ENCODE results near the gene PRKN.

Gene PRKN

DNA sequence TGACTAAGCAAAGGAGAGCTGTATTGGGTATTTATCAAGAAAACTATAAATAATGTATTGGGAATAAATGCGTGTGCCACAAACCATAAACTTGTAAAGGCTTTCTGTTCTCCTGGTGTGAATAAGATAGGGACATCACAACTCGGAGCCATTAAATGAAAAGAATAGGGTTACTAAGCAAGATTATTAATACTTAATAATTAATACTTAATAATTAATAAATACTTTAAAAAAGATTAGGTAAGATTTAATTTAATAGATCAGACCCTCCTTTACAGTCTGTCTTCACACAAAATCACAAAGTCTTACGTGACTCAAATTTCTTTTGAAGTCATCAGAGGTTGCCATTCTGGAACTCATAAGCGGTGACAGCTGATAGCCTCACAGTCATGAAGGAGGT, 648.9 kb downstream of the PRKN start:
- DNase-seq (ENCODE audit: low read depth in 1 of 2, low spot score in 1 of 2), result no peak

DNA sequence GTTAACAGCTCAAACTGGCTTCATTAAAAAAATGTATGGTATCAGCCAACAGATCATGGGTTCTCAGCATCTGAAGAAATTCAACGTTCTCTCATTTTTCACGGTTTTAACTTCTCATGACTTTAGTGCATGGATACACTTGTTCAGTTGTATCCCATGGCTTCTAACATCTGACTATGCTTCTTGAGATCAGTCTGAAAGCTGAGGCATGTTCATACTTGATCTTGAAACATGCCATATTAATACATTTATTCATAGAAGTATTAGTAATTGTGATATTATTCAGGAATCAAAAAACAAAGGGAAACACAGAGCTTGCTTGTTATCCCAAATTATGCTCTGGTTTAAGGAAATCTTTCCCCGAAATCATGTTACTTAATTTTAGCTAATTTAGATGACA, 649.4 kb downstream of the PRKN start:
- no peak for DNase-seq (ENCODE audit: low read depth in 1 of 2, low spot score in 1 of 2)

DNA sequence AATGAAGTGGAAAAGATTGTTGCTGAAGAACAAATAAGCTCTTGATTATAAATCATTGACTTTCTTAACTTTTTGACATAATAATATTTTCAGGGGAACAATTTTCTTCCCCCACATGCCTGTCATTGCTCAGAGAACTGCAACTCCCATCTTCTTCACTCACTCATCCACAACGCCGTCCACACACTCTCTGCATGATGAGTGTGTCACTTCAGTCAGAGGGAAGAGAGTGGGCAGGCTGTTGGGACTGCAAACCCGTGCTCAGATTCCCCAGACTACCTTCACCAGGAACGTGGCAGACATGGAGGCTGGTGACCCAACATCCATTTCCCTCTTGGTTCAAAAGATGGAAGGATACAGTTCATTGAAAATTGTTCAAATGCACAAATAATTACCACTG, 650.8 kb downstream of the PRKN start:
- DNase-seq (ENCODE audit: low read depth in 1 of 2, low spot score in 1 of 2), result no peak

DNA sequence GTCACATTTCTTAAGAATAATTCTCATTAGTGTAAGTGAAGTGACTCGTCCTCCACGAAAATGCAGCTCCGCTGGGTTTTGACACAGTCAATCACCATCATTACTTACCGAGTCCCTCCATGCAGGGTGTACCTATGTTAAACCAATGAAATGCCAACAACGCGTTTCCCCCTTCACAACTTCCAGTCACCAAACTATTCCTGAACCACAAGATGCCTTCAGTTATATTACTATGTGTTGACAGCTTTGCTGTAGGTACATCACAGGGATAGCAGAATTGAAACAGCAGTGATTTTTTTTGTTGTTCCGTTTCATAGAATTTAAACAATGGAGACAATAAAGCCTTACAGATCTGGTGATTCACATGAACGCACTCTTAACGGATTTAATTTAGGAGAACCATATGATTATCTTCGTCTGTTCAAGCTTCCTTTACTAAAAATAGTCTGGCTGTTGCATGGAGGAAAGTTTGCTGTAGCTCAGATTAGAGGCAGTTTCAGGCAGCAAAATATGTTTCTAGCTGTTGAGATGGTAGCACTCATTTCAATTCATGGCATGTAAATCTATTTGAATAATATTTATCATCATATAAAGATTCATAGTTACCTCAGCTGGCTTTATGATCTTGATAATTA, 652.8 kb downstream of the PRKN start:
- no peak for DNase-seq (ENCODE audit: low read depth in 1 of 2, low spot score in 1 of 2)

DNA sequence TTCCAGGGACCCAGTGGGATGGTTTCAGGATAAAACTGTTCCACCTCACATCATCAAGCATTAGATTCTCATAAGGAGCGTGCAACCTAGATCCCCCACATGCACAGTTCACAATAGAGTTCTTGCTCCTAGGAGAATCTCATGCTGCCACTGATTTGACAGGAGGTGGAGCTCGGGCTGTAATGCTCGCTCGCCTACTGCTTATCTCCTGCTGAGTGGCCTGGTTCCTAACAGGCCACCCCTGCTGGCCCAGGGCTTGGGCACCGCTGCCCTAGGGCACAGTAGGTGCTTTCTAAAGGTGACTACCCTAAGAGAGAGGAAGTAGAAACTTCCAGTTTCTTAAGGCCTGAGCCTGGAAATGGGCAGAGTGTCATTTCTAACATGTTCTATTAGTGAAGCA, 656.9 kb downstream of the PRKN start:
- DNase-seq (ENCODE audit: low read depth in 1 of 2, low spot score in 1 of 2), result no peak

DNA sequence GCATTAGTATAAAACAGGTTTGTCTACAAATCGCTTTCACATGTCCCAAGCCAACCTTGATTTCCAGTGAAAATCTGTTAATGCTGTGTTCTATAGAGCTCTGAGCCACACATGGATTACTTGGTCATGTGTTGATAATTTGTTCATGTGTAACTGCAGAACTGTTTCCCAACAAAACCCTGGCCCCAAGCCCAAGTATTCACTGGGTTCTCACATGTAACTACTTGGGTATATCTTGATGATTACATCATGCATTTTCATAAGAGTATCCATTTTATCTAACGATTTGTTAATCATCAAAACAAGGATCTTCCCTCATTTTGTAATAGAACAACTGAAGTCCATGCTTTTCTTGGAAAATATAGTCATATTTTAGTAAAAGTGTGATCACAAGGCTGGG, 657.6 kb downstream of the PRKN start:
- DNase-seq (ENCODE audit: low read depth in 1 of 2, low spot score in 1 of 2), result no peak

DNA sequence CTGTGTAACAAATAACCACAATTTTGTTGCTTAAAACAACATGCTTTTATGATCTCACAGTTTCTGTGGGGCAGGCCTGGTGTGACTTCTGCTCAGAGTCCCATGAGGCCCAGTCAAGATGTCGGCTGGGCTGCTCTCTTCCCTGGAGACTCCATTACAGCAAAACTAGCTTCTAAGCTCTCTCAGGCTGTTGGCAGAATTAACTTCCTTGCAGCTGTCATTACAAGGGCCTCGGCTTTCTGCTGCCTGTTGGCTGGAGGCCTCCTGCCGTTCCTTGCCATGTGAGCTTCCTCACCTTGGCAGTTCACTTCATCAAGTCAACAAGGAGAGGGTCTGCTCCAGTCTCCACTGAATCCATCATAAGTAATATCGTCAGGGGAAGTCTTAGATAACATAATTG, 659.2 kb downstream of the PRKN start:
- DNase-seq (ENCODE audit: low read depth in 1 of 2, low spot score in 1 of 2), result no peak

DNA sequence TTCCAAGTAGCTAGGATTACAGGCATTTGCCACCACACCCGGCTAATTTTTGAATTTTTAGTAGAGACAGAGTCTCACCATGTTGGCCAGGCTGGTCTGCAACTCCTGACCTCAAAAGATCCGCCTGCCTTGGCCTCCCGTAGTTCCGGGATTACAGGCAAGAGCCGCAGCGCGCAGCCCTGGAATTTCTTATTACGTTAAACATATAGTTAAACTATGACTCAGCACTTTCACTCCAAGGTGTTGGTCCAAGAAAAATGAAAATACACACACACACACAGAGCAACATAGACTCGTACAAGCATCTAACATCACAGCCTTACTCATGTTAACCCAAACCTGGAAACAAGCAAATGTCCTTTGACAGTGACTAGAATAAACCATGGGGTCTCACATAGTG, 663.9 kb downstream of the PRKN start:
- DNase-seq (ENCODE audit: low read depth in 1 of 2, low spot score in 1 of 2), result no peak

DNA sequence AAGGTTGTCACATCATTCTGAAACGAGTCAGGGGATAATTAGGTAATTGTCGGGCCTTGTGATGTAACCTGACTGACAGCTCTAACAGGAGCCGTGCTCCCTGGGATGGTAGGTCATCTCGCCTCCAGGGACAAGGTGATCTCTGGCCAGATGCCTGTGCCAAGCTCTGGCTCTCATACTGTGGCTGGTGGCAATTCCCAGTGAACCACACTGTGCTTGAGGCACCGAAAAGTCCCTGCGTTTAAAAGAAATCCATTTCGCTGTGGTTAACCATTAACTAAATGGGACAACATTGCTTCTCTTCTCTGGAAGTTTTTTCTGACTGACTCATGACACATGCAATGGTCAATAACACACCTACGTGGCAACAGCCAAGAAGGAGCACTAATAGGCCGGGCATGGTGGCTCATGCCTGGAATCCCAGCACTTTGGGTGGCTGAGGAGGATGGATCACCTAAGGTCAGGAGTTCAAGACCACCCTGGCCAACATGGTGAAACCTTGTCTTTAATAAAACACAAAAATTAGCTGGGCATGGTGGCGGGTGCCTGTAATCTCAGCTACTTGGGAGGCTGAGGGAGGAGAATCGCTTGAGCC, 669.2 kb downstream of the PRKN start:
- no peak for DNase-seq (ENCODE audit: low read depth in 1 of 2, low spot score in 1 of 2)

DNA sequence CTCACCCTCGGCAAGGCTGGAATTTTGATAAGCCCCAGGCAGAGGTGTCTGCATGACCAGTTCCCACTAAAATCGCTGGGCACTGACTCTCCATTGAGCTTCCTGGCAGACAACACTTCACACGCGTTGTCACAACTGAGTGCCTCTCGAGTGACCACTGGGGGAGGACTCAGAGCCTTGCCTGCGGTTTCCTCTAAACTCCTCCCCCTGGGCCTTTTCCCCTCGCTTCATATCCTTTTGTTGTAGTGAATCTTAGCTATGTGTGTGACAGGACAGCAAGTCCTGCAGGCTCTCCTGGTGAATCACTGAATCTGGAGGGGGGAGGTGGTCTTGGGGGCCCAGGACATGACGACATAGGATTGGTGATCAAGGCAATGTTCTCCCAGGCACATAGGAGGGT, 670.8 kb downstream of the PRKN start:
- no peak for DNase-seq (ENCODE audit: low read depth in 1 of 2, low spot score in 1 of 2)

DNA sequence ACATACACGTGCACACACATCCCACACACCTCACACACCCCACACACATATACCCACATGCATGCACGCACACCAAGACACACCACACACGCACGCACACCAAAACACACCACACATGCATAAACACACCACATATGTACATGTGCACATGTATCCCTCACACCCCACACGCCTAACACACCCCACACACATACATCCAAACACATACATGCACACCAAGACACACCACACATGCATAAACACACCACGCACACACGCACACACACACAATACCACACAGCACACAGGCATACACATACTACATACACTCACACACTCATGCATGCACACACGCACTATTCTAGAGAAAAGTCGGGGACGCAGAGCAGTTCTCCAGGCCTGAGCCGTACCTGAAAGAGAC, 671.5 kb downstream of the PRKN start:
- DNase-seq (ENCODE audit: low read depth in 1 of 2, low spot score in 1 of 2), result no peak

DNA sequence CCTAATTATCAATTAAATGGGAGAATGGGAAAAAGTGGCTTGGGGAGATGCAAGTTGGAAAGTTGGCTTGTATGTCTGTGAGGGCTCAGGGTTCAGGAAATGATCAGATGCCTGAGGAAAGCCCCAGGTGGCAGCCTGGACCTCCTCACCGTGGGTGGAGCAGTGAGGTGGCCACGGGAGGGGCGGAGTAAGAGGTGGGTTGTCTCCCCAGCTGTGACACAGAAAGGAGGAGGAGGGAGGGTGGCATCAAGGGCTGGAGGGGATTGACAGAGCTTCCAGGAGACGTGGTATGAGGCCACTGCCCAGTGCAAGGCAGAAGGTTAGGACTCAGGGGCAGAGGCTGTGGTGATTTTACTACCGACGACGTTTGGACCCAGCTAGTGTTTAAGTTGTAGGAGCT, 672.2 kb downstream of the PRKN start:
- DNase-seq (ENCODE audit: low read depth in 1 of 2, low spot score in 1 of 2), result no peak

DNA sequence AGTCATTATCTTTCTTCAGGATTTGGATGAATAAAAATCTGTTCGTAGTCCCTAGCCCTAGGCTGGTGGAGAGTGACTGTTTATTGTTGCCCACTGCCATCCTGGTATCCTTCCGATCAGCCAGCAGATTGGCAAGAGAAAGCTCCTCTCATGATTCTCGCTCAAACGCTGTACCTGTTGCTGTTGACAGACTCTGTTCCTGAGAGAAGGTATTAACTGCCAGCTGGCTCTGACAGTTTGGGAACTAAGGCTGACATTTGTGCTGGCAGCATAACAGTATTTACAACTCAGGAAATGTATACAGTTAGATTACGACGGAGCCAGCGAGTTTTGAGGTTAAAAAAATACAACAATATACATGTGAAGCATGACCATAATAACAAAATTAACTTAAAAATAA, 674.5 kb downstream of the PRKN start:
- DNase-seq (ENCODE audit: low read depth in 1 of 2, low spot score in 1 of 2), result no peak

DNA sequence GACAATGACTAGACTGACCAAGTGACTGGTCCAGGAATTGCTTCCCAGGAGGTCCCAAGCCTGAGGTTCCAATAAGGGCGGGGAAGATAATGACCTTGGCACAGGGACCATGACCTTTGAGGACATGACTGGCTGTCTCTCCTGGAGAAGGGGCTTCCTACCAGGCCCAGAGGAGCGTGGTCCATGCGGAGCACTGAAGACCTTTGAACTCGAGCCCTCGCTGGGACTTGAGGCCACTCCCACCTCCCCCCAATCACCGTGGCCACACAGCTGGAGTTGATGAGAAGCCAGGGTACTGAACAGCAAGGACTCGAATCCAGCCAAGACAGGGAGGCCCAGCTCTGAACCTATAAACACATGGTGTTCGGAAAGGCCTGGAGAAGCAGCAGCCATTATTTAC, 677.0 kb downstream of the PRKN start:
- no peak for DNase-seq (ENCODE audit: low read depth in 1 of 2, low spot score in 1 of 2)

DNA sequence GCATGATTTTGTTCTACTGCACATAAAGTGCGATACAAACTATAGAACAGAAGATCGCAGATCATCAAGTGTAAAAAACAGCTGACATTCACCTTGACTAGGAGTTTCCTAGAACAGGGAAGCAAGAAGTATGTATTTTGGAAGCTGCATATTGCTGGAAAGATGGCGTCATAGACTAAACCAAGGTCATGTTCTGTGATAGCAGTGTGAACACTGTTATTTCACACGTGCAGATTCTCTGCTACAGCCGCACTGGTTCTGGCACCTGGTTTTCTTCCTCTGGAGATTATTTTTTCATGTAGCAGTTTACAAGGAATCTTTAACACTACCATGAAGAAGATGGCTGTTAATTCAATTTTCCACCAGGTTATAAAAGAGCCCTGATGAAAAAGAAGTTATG, 681.2 kb downstream of the PRKN start:
- DNase-seq (ENCODE audit: low read depth in 1 of 2, low spot score in 1 of 2), result no peak

DNA sequence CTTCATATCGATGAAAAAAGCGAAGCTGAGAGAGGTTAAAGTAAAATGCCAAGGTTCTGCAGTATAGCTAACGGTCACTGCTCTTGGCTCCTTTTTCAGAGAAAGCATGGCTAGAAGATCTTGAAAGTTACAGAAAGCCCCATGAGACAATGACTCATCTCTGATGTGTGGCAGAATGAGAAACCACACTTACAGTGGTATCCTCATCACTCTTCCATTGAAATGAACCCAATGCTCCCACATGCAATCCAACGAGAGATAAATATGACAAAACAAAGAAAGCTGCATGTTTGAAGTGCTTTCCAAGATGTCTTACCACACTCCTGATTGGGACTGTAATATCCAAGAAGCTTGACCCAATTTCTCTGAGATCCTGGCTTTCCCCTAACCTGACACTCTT, 694.9 kb downstream of the PRKN start:
- no peak for DNase-seq (ENCODE audit: low read depth in 1 of 2, low spot score in 1 of 2)

DNA sequence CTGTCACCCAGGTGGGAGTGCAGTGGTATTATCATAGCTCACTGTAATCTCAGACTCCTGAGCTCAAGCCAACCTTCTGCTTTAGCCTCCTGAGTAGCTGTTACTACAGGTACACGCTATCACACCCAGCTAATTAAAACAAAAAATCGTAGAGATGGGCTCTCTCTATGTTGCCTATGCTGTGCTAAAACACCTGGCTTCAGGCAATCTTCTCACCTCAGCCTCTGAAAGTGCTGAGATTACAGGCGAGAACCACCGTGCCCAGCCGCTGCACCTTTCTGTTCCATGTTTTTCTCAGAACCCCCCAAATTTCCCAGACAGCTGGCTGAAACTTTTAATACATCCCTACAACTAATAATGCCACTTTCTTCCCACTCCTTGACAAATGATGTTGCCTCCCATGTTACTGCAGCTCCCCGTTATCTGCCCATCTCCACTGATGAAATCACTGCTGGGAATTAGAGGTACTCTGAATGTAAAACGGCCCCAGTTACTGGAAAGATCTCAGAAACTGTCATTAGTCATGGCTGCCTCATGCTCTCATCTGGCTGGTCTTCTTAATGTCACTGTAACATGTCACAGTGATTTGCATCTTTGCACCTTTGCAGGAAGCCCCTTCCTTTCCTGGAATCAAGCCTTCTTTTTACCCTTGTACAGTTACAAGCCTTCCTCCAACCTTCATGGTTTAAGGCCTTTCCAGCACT, 697.5 kb downstream of the PRKN start:
- DNase-seq (ENCODE audit: low read depth in 1 of 2, low spot score in 1 of 2), result no peak

DNA sequence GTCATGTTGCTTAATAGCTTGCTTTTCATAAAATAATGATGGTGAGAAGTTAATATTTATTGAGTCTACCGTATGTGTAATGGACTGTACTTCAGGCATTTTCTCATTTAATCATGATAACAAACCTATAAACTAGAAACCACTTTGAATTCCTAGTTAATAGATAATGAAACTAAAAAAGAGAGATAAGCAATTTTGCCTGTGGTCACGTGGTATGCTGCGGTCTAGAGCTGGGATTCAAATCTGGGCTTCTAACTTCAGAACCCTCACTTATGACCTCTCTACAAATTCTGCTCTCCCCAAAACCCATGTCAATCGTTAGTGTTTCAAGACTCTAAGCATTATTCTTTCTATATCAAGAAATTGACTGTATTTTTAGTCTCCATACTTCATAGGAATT, 700.7 kb downstream of the PRKN start:
- DNase-seq (ENCODE audit: low read depth in 1 of 2, low spot score in 1 of 2), result no peak

DNA sequence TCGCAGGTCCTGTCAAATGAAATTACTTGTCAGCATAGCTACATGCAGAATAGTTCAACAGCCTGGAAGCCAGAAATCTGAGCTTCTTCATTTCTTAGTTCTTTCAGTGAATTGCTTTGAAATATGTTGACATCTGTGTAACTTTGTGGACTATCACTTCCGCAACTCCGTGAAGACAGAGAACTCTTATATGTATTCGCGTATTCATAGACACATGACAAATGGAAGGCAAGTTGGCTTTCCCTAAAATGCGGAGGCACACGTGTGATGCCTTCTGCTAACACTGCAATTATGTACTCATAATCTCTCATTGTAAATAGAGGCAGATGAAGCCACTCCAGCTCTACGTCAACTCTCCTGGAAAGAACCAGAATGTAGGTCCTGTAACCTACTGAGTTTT, 701.5 kb downstream of the PRKN start:
- no peak for DNase-seq (ENCODE audit: low read depth in 1 of 2, low spot score in 1 of 2)

DNA sequence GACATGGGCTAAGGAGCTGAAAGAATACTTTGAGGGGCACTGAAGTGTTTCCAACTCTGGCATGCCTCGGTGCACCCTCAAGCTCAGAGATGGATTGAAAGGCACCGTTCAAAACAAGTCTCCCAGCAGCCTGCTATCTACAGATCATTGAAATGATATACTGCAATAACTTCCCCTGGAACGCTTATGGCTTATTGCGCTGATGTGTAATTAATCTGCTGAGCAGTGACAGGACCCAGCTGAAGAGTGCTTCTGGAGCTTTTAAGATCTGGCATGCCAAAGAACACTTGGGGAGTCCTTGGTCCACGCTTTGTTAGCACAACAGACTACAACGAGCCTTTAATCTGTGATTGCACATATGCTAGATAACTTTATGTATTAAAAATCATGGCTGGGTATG, 708.2 kb downstream of the PRKN start:
- no peak for DNase-seq (ENCODE audit: low read depth in 1 of 2, low spot score in 1 of 2)

DNA sequence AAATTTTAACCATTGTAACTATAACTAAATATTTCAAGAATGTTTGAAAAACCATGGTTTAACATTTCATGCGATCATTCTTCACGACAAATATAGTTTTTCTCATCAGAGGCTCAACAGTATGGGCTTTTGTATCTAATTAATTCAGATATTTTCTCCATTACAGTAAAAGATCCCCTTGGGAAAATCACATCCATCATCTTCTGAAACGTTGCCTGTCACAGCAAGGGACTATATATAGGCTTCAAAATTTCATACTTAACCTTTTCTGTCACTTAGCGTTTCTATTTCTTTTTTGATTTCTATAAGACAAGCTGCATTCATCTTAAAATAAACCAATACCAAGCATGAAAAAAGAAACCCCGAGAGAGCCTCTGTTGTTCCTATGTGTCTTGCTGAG, 710.0 kb downstream of the PRKN start:
- no peak for DNase-seq (ENCODE audit: low read depth in 1 of 2, low spot score in 1 of 2)

DNA sequence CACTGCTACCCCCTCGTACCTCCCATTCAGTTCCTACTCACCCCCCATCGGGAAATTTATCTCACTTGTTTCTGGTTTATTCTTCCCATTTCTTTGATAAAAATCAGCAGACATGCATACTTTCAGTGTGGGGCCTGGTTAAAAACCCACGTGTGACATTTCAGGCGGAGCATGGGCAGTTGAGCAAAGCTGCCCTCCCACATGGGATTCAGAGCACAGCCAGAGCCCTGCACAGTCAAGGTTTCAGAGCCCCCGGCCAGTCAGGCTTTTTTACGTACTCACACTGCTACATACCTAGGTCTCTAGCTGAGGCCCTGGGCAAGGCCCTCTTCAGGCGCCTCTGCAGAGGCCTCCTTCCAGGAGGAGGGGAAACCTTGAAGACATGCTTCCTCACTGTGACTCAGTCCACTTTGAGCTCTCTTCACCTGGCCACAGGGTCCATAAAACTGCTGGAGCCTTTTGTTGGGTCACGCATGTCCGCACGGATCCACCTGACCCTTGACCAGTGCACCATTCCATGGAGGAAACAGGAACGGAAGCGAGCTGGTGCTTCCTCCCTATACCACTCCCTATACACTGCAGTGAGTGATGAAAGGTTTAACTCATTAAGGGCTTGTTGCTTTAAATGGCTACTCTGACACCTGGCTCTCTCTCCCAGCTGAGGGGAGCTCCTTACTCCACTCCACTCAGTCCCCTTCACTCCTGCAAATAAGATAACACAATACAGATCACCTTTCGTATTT, 713.3 kb downstream of the PRKN start:
- DNase-seq (ENCODE audit: low read depth in 1 of 2, low spot score in 1 of 2), result no peak

All from activated T-helper 1 cell treated with anti-CD3 and anti-CD28 coated beads, Interleukin-2, amount 50 U/mL, for 16 hours (primary cell).